LNCaP clone FGC (cell line): ENCODE data around the gene AKAP13.

Experiments
- DNase-seq: peaks from one replicate; pipeline ENCODE4 v3.0.0-alpha.2; 2011; ENCODE audit warnings: low read depth
- H3K4me3 ChIP-seq: 2 replicates; pipeline ENCODE4 v1.5.1; 2011; ENCODE audit warnings: mild to moderate bottlenecking, low read depth, low read length, control low read depth
- CTCF ChIP-seq: IDR thresholded peaks from 2 replicates; pipeline ENCODE4 v1.5.1; 2012; ENCODE audit warnings: mild to moderate bottlenecking; ENCODE audit not compliant: control insufficient read depth, insufficient read depth; ENCODE audit errors: extremely low read depth

The AKAP13 gene

GRCh38 chr15:85766001-85766831 lies 385.8 kb downstream of the AKAP13 start:
- no peak for DNase-seq
- TF ChIP-seq CTCF: no peak
- H3K4me3 ChIP-seq: no peak overlapping the region

GRCh38 chr15:85767785-85768529 lies 387.6 kb downstream of the AKAP13 start:
- H3K4me3 ChIP-seq: no peak overlapping the region
- TF ChIP-seq CTCF: no peak
- no peak for DNase-seq

- no peak for TF ChIP-seq CTCF
- no peak for DNase-seq
- H3K4me3 ChIP-seq: no peak overlapping the region
These were observed 388.3 kb downstream of the AKAP13 start for GRCh38 chr15:85768595-85769168.

DNA sequence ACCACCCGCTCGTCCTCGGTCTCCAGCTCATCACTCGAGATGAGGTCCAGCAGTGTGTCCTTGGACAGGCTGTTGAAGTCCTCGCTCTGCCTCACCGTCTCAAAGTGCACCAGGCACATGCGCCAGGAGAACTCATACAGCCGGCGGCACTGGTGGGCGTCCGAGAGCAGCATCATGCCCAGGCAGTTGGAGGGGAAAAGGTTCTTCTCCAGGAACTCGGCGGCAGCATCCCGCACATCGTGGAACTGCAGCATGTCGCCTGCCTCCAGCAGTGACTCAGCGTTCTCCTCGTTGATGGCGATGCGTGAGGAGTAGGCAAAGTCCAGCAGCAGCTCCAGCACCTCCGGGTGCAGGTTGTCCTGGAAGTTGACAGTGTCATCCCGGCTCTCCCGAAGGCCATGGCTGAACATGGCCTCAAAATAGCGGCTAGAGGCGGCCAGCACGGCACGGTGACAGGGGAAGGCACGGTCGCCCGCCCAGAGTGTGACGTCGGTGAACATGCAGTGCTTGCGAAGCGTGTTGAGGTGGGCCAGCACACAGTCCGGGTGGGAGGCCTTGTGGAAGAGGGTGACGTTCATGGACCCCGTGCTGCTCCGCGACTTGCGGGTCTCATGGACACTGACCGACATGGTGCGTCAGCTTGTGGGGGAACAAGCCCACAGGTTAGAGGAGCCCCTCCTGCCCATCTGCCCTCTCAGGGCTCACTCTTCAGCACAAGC lies 388.9 kb downstream of the AKAP13 start:
- no peak overlapping the region for H3K4me3 ChIP-seq
- no peak for TF ChIP-seq CTCF
- DNase-seq: no peak

DNA sequence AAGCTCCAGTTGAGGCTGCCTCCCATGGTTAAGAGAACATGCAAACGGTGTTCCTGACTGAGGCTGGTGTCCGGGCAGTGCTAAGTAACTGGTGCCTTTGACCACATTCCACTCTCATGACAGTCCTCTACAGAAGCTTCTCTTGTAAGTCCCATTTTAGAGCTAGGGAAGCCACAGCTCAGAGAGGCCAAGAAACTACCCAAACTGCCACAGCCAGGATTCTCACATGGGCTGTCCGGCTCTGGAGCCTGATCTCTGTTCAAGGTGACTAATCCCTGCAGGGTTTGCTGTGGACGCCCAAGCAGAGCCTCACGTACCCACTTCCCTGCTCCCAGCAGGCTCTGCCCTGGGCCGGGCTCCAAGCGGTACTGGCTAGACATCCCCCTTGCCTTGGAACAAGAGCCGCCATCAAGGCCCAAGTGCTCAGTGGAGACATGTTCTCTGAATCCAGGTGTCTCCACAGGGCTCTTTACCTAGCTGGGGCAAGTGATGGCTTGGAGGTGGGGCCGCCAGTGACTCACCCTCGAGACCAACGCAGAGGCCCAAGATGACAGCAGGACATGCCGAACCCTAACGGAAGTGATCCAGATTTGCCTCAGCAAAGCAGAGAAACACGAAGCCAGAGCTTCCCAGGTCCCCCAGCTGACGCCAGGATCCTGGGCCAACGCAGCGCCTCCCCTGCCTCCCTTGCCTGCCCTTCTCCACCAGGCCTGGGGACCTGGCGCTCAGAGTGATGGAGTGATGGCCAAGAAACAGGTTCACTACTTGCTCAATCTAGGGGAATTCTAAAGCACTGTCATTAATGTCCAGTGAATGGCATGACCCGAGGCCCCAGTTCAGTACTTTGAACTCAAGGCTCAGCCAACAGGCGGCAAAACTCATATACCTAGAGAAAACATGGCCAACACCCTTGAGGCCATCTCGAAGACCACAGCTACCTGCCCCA lies 390.0 kb downstream of the AKAP13 start:
- H3K4me3 ChIP-seq: no peak overlapping the region
- DNase-seq: no peak
- no peak for TF ChIP-seq CTCF

DNA sequence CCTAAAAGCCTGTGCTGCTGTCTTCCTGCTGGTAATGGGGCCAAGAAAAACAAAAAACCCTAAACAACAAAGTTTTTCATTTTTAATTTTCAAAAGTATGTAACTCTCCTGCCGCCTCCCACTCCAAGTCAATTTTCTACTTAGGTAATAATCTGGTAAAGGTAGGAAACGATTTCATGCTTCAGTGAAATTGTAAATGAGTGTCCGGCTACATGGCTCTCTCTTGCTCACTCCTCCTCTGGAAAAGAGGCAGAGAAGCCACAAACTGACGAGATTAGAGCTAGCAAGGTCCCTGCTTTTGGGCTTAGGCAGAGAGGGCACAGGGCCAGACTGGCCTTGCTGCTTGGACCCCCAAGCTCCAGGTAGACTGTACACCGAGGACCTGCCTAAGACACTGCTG lies 390.9 kb downstream of the AKAP13 start:
- H3K4me3 ChIP-seq: no peak overlapping the region
- TF ChIP-seq CTCF: no peak
- DNase-seq: no peak
